Forelimb muscle (tissue), 1 donor: ENCODE data around the gene SNRPD2. TPM values are rescaled to one million over a fixed set of nuclear protein-coding genes. Genes with fewer than 3 reads are reported as not detected.
"Not testable (repeated sequence)": the region's sequence is repeated elsewhere in the genome, so short reads cannot be mapped to it uniquely, and the experiment has no call there.

Experiments
- DNase-seq: peaks from one replicate; pipeline ENCODE4 v3.0.0-alpha.2; 2013; ENCODE audit warnings: low read depth
- polyA plus RNA-seq: library from polyadenylated mRNA; unstranded; fragments of 120-200 nt; gene quantifications from one replicate; pipeline ENCODE4 v1.2.1, GENCODE V29; 2013; ENCODE audit not compliant: insufficient read length

The SNRPD2 gene
- 268 TPM for polyA plus RNA-seq

DNA sequence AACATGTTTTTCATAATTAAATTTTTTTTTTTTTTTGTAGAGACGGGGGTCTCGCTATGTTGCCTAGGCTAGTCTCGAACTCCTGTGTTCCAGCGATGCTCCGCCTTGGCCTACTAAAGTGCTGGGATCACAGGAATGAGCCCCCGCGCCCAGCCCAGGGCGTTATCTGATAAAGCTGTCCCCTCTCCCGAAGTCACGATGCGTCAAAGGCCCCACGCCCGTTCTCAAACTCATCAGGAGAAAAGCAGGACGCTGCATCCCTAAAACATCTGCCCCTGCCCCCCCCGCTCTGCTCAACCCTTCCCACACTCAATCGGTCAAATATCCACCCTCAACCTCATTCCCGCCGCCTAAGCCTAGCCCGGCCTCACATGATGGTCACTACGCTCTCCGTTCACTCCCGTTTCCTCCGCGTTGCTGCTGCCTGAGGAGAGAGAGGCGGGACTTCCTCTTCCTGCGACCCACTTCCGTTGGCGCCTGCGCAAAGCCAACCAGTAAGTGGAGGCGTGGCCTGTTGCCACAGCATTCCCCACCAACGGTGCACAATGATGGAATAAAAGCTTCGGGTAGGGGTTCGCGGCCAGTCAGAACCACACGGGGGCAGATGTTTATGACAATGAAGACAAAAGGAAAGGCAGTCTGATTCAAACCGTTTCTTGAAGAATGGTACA is at the start of gene SNRPD2:
Gene SNRPD2, minus strand, starts transcription at position 438 of the 671 bp plus-strand sequence. Its CDS starts 65 bp downstream, at position 373.
- DNase-seq: peak; percentile 90

DNA sequence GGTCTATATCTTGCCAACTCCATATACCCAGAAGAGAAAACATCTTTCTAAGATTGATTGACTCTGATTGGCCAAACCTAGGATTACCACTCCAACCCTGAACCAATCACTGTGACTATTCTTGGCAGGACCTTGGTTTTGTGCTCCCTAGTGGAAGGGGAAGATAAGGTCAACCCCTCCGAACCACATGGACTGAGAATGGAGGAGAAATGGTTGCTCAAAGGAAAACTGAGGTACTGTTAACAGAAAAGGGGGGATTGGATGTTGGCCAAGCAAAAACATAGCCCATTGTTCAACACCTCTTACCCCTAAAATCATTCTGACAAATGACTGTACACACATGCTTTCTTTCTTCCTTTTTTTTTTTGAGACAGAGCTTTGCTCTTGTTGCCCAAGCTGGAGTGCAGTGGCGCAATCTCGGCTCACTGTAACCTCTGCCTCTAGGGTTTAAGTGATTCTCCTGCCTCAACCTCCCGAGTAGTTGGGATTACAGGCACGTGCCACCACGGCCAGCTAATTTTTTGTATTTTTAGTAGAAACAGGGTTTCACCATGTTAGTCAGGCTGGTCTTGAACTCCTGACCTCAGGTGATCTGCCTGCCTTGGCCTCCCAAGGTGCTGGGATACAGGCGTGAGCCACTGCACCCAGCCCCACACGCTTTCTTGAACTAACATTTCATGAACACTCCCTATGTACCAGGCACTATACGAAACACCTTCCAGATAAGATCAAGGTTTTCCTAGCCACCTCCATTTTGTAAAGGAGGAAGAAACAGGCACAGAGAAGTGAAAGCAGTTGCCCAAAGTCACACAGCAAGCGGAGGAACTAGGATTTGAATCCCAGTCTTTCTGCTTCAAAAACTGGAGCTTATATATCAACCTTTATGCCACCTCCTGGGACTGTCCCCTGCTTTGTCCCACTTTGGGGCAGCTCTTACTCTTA is 48.0 kb upstream of the SNRPD2 start:
- DNase-seq: no peak

DNA sequence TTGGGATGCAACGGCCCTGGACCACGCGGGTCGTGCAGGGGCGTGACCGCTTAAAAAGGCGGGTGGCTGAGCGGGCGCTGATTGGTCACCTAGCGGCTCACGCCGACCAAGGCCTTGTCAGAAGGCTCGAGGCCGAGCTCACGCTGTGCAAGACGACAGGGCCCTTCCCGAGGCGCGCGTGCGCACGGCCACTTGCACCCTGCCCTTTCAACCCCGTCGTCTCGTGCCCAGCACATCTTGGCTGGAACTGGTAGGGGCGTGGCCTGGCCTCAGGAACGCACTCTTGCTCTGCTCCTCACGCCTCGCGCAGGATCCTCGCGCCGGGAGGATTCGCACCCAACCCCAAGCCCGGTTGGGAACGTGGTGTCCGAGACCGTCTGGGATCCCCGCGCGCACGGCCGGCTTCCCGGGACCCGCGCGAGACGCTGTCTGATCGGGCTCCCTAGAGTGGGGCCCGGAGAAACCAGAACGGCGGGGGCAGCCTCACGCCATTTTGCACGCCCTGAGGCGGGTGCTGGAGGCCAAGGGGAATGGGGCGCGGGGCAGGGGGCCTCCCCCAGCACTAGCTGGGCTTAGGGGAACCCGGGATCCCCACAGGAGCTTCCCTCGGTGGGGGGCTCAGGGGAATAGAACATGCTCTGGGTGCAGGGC is 41.5 kb upstream of the SNRPD2 start, which contains the start of gene MEIOSIN:
Gene MEIOSIN, plus strand, starts transcription at position 280 of the 651 bp plus-strand sequence. CDS start 1,938 bp downstream, outside the sequence.
- DNase-seq: no peak

DNA sequence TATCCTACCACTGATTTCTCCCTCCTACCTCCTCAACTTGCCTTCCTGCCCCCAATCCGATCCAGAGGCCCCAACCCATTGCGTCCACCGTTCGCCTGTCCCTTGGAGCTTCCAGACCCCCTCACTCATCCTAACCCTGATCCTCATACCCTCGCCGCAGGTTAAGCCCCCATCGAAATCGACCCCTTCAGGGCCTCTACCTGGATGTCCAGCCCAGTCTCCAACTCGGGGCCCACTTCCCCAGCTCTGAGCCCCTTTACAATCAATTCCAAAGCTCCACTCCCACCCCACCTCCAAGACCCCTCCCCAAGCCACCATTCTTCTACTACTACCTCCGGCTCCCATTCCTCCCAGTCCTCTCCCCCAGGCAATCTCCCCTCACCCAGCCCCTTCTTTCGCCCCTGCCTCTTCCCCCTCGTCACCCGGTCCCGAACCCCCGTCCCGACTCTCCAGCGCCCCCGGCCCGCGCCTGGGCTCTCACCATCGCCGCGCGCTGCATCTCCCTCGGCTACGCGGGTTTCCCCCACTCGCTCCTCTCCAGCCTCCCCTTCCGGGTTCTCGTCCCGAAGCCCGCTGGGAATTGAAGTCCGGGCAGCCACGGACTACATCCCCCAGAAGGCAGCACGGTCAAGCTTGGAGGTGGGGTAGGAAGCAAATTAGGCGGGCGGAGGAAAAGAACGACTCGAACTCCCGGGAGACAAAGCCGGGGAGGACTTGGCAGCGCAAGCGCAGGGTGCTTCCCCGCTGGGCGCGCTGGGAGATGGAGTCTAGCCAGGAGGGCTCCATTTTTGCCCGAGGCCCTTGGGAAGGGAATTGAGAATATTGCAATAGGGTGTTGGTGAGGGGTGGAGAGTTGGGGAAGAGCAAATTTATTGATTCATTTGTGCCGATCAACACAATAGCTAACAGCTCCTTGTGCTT is 38.9 kb upstream of the SNRPD2 start, which contains the start of gene FBXO46:
Gene FBXO46, minus strand, starts transcription at position 529 of the 921 bp plus-strand sequence. CDS start 17,401 bp downstream, outside the sequence.
- DNase-seq: peak; percentile 88

DNA sequence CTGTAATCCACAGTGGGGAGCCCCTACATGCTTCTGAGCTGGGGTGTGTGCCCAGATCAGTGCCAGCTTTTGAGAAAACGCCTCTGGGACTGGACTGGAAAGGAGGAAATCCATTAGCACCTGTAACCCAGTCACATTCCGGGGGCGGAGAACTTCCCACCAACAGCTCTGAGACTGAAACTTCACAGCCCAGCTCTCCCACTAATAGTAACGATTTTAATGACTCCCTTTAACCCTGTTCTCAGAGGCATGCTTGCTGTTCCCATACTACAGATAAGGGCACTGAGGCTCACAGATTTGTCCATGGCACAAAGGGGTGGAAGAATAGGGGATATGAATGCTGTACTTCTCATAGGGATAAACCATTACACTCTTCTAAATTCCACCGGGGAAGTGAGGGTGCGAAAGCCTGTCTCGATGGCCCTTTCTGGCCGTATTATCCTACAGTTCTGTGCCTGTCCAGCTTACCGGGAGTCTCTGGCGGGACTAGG is 38.1 kb upstream of the SNRPD2 start:
- DNase-seq: no peak

DNA sequence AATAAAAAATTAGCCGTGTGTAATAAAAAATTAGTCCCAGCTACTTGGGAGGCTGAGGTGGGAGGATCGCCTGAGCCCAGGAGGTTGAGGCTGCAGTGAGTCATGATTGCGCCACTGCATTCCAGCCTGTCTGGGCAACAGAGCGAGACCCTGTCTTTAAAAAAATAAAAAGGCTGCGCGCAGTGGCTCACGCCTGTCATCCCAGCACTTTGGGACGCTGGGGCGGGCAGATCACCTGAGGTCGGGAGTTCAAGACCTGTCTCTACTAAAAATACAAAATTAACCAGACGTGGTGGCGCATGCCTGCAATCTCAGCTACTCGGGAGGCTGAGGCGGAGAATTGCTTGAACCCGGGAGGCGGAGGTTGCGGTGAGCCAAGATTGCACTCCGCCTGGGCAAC is 36.9 kb upstream of the SNRPD2 start:
- not testable (repeated sequence) for DNase-seq

DNA sequence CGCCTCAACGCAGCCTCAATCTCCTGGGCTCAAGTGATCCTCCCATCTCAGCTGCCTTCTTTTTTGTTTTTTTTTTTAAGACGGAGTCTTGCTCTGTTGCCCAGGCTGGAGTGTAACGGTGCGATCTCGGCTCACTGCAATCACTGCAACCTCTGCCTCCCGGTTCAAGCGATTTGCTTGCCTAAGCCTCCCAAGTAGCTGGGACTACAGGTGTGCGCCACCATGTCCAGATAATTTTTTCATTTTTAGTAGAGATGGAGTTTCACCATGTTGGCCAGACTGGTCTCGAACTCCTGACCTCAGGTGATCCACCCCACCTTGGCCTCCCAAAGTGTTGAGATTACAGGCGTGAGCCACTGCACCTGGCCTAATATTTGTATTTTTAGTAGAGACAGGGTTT is 28.3 kb upstream of the SNRPD2 start:
- DNase-seq: not testable (repeated sequence)

DNA sequence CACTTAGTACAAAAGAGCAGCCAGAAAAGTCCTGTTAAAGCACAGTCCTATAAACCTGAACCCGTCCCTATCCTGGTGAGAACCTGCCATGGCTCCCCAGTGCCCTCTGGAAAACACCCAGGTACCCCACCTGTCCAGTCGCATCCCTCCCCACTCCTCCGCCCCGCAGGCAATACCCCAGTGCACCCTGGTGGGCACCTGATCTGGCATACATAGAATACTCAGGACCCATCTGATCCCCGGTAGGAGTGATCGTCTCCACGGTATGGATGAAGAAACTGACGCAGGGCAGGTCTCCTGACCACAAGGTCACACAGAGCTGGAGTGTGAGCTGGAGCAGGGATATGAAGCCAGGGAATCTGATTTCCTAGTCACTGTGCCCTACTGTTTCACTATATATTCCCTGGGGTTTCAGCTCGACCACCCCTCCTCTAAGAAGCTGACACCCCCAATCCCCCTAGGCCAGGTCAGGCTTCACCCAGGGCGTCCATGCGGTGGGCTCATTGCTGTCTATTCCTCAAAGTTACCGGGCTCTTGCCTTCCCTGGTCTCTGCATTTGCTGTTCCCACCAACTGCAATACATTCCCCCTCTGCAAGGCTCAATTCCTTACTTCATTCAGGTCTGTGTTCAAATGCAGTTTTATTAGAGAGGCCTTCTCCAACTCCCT is 26.4 kb upstream of the SNRPD2 start:
- DNase-seq: no peak

DNA sequence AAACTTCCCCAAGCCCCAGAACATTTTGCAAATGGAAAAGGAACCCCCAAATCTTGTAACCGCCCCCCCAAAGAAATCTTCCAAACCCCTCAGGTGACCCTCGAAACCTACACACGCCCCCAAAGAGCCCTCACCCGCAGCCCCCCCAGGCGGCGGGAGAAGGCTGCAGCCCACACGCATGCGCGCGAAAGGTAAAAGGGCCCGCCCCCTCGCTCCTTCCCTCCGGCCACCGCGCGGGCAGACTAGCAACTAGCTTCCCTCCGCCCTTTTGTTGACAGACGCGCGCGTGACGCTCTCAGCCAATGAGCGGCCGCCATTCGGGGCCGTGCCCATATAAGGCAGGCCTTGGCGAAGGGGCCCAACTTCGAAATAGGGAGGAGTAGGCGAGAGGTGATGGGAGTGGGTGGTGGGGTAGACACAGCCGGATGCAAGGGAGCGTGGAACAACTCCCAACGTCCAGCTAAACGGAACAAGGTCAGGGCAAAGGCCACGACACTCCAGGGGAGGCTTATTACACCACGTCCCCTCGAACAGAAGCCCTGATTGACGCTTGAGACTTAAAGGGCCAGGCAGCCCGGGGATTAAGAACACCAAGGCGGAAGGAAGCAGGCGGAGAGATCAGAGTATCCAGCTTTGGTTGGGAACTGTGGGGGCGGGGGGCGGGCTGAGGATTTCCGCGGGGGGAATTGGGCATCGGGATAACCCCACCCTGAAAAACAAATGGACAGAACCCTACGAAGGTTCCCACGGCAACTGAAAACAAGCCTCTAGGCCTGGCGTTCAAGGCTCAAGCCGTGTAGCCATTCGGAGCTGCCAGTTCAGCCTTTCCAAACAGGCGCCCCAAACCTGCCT is 25.6 kb upstream of the SNRPD2 start:
- peak; percentile 93 for DNase-seq

DNA sequence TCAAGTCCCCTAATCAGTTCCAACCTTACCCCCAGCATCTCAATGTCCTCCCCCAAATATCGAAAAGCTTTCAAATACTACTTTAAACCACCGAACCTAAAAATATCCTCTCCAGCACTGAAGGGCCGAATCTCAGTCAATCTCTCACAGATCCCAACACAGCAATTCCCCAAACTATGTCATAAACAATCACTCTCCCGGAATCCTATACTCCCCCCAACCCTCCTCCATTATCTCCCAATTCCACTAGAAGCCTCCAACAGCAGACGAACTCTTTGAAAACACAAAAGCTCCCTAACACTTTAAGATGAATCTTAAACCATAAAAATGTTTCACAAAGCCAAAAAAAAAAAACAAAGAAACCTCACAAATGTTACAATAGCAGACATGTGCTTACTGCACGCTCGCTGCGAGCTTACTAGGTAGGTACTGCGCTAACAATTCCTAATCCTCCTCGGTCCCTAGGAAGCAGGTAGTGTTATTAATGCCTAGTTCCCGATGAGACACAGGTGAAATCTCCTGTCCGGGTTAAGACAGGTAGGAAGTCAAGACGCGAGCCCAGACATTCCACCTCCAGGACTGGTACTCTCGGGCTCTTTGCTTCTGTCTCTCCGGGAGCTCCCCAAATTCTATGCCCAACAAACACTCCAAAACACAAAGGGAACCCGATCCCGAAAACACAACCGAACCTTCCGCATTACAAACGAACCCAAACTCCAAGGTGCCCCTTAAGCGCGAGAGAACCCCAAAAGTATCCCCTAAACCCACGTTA is 24.8 kb upstream of the SNRPD2 start:
- DNase-seq: no peak

DNA sequence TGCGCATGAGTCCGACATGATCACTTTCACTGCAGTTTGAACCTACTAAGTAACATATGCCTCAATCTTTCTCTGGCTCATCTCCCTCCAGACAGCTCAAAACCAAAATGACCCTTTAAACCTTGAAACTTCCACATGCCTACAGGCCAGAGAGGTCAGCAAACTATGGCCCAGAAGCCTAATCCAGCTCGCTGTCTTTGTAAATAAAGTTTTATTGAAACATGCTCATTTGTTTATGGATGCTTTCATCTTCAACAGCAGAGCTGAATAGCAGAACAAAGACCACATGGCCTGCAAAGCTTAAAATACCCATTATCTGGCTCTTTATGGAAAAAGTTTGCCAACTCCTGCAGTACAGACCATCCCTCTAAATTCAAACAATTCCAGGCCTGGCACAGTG is 23.4 kb upstream of the SNRPD2 start:
- no peak for DNase-seq

DNA sequence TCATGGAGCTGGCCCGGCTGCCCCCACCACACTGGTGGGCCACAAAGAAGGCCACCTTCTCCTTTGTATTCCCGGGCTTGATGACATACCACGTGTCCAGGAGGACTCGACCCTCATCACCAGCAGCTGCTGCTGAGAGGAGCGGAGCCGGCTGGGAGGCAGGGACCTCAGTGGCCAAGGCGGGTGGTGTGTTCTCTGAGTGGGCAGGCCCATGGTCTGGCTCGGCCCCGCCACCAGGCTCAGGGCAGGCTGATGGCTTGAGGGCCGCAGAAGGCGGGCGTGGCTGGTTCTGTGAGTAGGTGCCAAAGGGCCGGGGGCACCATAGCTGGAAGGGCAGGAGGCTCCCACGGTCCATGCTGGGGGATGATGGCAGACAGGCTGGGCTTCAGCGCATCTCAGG is 21.4 kb upstream of the SNRPD2 start:
- DNase-seq: no peak

DNA sequence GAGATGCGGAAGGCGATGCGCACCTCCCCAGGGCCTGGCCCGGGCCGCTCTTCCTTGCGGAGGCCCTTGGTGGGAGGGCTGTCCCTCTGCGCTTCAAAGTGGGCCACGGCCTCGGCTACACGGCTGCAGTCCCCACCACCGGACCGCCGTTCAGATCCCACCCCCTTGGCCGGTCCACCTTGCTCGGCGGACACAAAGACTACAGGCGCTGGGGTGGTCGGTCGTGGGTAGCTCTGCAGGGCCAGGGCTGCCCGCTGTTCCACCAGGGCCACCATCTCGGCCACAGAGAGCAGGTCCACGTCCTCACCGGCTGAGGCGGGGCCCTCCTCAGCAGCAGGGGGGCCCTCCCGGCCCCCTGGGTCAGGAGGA is 20.9 kb upstream of the SNRPD2 start:
- no peak for DNase-seq

DNA sequence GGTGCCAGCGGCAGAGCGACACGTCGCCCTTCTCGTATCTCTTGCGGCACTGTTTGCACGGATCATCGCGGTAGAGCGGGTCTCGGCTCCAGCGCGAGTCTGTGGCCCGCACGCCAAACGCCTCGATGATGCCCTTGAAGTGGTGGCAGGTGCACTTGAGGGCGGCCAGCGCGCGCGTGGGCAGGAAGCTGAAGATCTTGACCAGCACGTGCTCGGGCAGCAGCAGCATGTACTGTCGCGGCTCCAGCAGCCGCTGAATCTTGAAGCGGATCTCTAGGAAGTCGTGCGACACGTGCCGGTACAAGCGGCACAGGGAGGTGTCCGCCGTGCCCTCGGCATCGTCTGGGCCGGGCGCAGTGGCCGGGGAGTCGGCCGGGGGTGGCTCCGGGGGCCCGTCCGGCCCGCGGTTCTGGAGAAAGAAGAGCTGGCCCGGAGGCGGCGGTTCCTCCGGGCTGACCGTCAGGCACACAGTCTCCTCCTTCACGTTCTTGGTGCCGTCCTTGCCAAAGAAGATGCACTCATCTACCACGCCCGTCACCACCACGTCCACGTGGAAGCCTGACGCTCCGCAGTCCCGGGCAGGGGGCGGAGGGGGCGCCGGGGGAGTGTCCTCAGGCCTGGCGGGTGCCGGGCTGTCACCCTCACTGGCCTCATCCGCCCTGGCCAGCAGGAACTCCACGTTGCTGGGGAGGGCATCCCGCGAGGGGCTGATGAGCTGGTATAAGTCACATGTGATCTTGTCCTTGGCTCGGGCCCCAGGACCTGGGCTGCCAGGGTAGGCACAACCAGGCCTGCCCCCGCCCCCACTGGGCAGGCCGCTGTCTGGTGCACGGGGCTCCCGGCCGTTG is 20.3 kb upstream of the SNRPD2 start:
- DNase-seq: no peak

DNA sequence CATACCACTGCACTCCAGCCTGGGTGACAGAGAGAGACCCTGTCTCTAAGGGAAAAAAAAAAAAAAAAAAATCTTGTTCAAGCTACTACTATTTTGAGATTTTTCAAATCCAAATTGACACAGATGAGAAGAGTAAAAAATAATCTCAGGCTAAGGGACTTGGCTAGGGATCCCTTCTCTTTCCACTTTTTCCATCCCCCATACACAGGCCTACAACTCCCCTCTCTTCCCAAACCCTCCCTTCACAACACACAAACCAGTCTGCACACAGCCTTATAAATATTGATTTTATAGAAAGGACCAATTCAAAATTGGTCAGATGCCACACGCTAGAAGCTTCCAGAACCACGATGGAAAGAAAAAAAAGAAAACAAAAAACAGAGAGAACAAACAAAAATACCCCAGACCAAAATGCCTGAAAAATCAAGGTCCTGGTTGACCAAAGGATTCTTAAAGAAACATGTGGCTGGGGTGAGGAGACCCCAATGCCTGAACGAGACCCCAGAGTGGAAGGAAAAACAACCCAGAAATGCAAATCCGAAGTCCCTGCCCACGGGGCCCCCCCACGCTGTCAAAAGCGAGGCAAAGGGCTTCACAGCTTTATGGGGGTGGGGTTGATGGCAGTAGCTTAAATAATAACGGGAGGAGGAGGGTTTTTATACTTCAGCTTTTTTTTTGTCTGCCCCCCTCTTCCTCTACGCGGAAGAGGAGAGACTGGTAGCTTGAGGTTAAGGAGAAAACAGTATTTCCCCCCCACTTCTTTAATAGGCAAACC is 18.8 kb upstream of the SNRPD2 start:
- DNase-seq: no peak

DNA sequence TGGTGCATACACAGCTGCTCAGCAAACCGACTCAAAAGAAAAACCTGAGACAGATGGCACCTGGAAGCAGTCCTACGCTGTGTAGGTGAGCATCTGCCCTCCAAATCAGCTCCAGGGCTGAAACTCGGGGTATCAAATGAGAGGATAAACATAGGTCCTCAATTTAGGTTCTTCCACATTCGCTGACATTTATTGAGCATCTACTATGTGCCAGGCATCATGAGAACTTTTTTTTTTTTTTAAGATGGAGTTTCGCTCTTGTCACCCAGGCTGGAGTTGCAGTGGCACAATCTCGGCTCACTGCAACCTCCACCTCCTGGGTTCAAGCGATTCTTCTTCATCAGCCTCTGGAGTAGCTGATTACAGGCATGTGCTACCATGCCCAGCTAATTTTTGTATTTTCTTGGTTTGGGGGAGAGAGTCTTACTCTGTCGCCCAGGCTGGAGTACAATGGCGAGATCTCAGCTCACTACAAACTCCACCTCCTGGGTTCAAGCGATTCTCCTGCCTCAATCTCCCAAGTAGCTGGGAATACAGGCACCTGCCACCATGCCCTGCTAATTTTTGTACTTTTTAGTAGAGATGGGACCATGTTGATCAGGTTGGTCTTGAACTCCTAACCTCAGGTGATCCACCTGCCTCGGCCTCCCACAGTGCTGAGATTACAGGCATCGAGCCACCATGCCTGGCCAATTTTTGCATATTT is 14.1 kb upstream of the SNRPD2 start:
- DNase-seq: no peak
